ENCODE data around the gene ARVCF.

DNA sequence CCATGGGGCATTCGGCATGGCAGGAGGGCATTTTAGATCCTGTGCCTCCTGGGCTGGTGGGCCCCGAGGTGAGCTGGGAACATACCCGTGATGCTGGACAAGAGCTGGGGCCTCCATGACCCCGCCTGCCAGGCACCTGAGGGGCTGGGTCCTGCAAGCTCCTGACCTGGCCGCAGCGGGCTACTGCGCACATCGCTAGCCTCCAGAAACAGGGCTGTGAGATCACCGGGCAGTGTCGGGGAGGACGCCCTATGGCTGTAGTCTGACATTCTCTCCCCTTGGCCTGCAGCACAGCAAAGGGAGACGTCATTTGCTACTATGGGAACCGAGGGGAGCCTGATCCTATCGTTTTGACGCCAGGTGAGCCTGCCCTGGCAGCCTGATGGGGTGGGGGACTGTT lies 39.0 kb upstream of the ARVCF start:
- TF ChIP-seq TCF12 (IDR thresholded peaks at IDR 0.05; ENCODE audit: low read depth, low read length): no peak
- no peak for TF ChIP-seq SUZ12 (IDR thresholded peaks at IDR 0.05; ENCODE audit: low read length)
- no peak for TF ChIP-seq TBP (IDR thresholded peaks at IDR 0.05; ENCODE audit: low read depth, low read length)
- TF ChIP-seq ASH2L (IDR thresholded peaks at IDR 0.05; ENCODE audit: low read length): no peak
